Right lobe of liver (tissue), 6 donors: ENCODE results near the gene SMPD2. TPM values are rescaled to one million over a fixed set of nuclear protein-coding genes. Genes with fewer than 3 reads are reported as not detected.

ENCODE experiments used
- ATAC-seq, 4 donors: fragments of 200-7000 bp; cut with Tn5 transposase; one replicate each; pipeline ENCODE4 v1.9.1; 2020; ENCODE audit warnings: mild to moderate bottlenecking in 4 of 4, moderate library complexity in 4 of 4
- DNase-seq, 3 donors: peaks; one replicate each; pipeline ENCODE4 v3.0.0-alpha.2; 2020
- H3K27ac ChIP-seq, 3 donors: fragments of 200-600 bp; one replicate each; pipeline ENCODE4 v1.8.0; 2022
- H3K27me3 ChIP-seq, 2 donors: fragments of 200-600 bp; one replicate each; pipeline ENCODE4 v1.8.0; 2022
- H3K36me3 ChIP-seq, 4 donors: fragments of 200-600 bp; sonication (generic) in 1 of 4; one replicate each; pipeline versions ENCODE4 v1.5.1 to v1.8.0; 2017 to 2022; ENCODE audit warnings: control low read depth in 1 of 4
- H3K4me1 ChIP-seq, 4 donors: fragments of 200-600 bp; sonication (generic) in 1 of 4; one replicate each; pipeline versions ENCODE4 v1.5.1 to v1.8.0; 2017 to 2022; ENCODE audit warnings: control low read depth in 1 of 4
- H3K4me3 ChIP-seq, 3 donors: fragments of 200-600 bp; one replicate each; pipeline ENCODE4 v1.8.0; 2022
- H3K9me3 ChIP-seq, 4 donors: fragments of 200-600 bp; sonication (generic) in 1 of 4; one replicate each; pipeline versions ENCODE4 v1.5.1 to v1.8.0; 2017 to 2022; ENCODE audit warnings: control low read depth in 1 of 4
- POLR2A ChIP-seq: fragments of 450-650 bp; IDR thresholded peaks from one replicate; pipeline ENCODE4 v1.6.1; 2017; ENCODE audit warnings: antibody characterized with exemption, mild to moderate bottlenecking
- WGBS: methylation state at CpG from one replicate; pipeline ENCODE4 v1.1.6; 2018; ENCODE audit warnings: low coverage, low lambda C conversion rate; ENCODE audit not compliant: insufficient coverage; ENCODE audit errors: missing lambda C conversion rate; 5-methylcytosine and 5-hydroxymethylcytosine counted together
- intact Hi-C, 2 donors: fragments of 100-400 bp; cut with DNase I; formaldehyde crosslinking; loops; one replicate each; pipeline versions ENCODE4 v1.11.2 to v1.14.1; 2022
- total RNA-seq, 6 experiments: library from RNA; depleted of rRNA in 2 of 6; stranded (reverse); fragments of >200 nt in 2 of 6; fragmentation: NEBNext Ultra II Directional in 3 of 6; extraction: Animal tissue kit (Norgen Biotek cat#: 25700) in 3 of 6; gene quantifications; one replicate each; pipeline versions ENCODE4 v1.1.0 to v1.2.4, GENCODE V29; 2016 to 2023
- TF ChIP-seq, protein P1 (sequence below), 4 donors: fragments of 200-600 bp in 3 of 4; fragments of 450-650 bp in 1 of 4; IDR thresholded peaks; one replicate each; pipeline versions ENCODE4 v1.5.1 to v1.8.0; 2016 to 2022; ENCODE audit warnings: antibody characterized with exemption in 4 of 4, mild to moderate bottlenecking in 2 of 4
- donor health status: DM: no; HTN: yes; CAD: no.
- donor health status: DM: no; HTN: no; CAD: no.
- donor health status: DM: no; HTN: no; CAD: no.
- donor health status: DM: no; HTN: yes; CAD: no.
- donor health status: DM: no; HTN: yes; CAD: no.

Gene SMPD2
- total RNA-seq, 6 experiments from 2014 or later = 3.2 to 7.7 (median 4.0) TPM

- TF ChIP-seq, protein P1, sequence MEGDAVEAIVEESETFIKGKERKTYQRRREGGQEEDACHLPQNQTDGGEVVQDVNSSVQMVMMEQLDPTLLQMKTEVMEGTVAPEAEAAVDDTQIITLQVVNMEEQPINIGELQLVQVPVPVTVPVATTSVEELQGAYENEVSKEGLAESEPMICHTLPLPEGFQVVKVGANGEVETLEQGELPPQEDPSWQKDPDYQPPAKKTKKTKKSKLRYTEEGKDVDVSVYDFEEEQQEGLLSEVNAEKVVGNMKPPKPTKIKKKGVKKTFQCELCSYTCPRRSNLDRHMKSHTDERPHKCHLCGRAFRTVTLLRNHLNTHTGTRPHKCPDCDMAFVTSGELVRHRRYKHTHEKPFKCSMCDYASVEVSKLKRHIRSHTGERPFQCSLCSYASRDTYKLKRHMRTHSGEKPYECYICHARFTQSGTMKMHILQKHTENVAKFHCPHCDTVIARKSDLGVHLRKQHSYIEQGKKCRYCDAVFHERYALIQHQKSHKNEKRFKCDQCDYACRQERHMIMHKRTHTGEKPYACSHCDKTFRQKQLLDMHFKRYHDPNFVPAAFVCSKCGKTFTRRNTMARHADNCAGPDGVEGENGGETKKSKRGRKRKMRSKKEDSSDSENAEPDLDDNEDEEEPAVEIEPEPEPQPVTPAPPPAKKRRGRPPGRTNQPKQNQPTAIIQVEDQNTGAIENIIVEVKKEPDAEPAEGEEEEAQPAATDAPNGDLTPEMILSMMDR (IDR thresholded peaks at IDR 0.05) = no peak
- TF ChIP-seq POLR2A = no peak
- no peaks in the 10 kb centered on the region for H3K9me3 ChIP-seq
- no peaks in the 10 kb centered on the region for H3K36me3 ChIP-seq
- H3K27me3 ChIP-seq = no peaks in the 10 kb centered on the region
- H3K4me1 ChIP-seq = no peaks in the 10 kb centered on the region
- intact Hi-C loops = no loop called here
- no peak overlapping the region for H3K27ac ChIP-seq
- WGBS = 56% methylated on average over 5 of the region's 5 CpGs
- DNase-seq (no peak), ATAC-seq (peak in 1 of 4 donors; percentile 38)
- H3K4me3 ChIP-seq = no peak overlapping the region
These were observed 50.8 kb downstream of the SMPD2 start for GRCh38 chr6:109491207-109491938.

Other genes with a start within 250 kb of the SMPD2 start
- gene CD164, start 58.3 kb upstream of the SMPD2 start, total RNA-seq = 100 to 1,000 TPM; 113 to 173 (median 150) TPM
- under 1 TPM in 4 of 6 experiments, not detected in 2; 0.12 to 0.42 (median 0.33) TPM for gene PPIL6, start 96 bp upstream of the SMPD2 start, total RNA-seq
- 10 to 100 TPM in 2 of 6 experiments, 1 to 10 TPM in 4; 1.4 to 11.7 (median 5.2) TPM for gene MICAL1, start 15.0 kb downstream of the SMPD2 start, total RNA-seq
- 1 to 10 TPM; 2.4 to 3.6 (median 2.7) TPM for gene ZBTB24, start 42.5 kb downstream of the SMPD2 start, total RNA-seq